ENCODE measurements around the gene ARHGAP26.

The ARHGAP26 gene

GRCh38 chr5:143066556-143067281, 296.5 kb downstream of the ARHGAP26 start:
- TF ChIP-seq CTCF (IDR thresholded peaks at IDR 0.05), result no peak

- TF ChIP-seq CTCF (IDR thresholded peaks at IDR 0.05), result no peak
These were observed 298.5 kb downstream of the ARHGAP26 start for GRCh38 chr5:143068712-143069111.

- no peak for TF ChIP-seq CTCF (IDR thresholded peaks at IDR 0.05)
These were observed 301.8 kb downstream of the ARHGAP26 start for GRCh38 chr5:143071927-143072326.

GRCh38 chr5:143072734-143073133, 302.6 kb downstream of the ARHGAP26 start:
- TF ChIP-seq CTCF (IDR thresholded peaks at IDR 0.05), result no peak

GRCh38 chr5:143073766-143074165, 303.6 kb downstream of the ARHGAP26 start:
- TF ChIP-seq CTCF (IDR thresholded peaks at IDR 0.05), result no peak

- TF ChIP-seq CTCF (IDR thresholded peaks at IDR 0.05), result no peak
These were observed 304.3 kb downstream of the ARHGAP26 start for GRCh38 chr5:143074414-143074996.

- no peak for TF ChIP-seq CTCF (IDR thresholded peaks at IDR 0.05)
These were observed 306.2 kb downstream of the ARHGAP26 start for GRCh38 chr5:143076377-143076776.
